ENCODE data around the gene RAD51B.

DNA sequence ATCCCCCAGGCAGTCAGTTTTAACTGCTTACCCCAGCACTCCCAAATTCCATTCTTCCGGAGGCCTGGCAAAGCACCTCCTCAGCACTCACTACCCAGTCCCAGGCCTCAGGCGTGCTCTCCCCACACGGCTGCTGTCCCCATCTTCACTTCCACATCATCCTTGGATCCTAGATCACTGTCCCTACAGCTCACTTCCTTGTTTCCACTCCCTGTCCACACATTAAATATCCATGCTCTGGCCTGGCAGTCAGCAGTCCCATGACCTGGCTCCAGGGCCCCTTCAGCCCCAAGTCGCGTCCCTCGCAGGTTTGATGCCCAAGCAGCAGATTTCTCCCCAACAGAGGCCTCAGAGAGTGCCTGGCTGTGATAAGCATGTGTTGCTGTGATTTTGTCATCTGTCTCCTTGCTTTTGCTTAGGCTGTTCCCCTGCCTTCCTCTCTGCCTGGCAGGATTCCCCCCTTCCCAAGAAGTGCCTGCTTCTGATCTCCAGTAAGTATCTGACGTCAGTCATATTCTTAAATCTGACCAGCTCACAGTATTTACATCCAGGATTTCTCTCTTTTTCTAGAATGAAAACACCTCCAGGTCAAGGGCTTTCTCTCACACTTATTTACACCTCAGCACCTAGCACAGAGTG is 731.6 kb downstream of the RAD51B start:
- TF ChIP-seq POLR2A (IDR thresholded peaks at IDR 0.05): no peak
- TF ChIP-seq, protein P1, sequence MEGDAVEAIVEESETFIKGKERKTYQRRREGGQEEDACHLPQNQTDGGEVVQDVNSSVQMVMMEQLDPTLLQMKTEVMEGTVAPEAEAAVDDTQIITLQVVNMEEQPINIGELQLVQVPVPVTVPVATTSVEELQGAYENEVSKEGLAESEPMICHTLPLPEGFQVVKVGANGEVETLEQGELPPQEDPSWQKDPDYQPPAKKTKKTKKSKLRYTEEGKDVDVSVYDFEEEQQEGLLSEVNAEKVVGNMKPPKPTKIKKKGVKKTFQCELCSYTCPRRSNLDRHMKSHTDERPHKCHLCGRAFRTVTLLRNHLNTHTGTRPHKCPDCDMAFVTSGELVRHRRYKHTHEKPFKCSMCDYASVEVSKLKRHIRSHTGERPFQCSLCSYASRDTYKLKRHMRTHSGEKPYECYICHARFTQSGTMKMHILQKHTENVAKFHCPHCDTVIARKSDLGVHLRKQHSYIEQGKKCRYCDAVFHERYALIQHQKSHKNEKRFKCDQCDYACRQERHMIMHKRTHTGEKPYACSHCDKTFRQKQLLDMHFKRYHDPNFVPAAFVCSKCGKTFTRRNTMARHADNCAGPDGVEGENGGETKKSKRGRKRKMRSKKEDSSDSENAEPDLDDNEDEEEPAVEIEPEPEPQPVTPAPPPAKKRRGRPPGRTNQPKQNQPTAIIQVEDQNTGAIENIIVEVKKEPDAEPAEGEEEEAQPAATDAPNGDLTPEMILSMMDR (IDR thresholded peaks at IDR 0.05): no peak

Measured in upper lobe of left lung (tissue), 4 donors.